ENCODE data around the gene EIF4E1B. TPM values are rescaled to one million over a fixed set of nuclear protein-coding genes. Genes with fewer than 3 reads are reported as not detected.
A peak's percentile ranks its signal among the peaks of the same experiment; 100 is the strongest.

EIF4E1B gene
- total RNA-seq, 1 experiment from 2014 or later, result not detected

- no TSS peak for BruUV-seq (replicated peaks)
- ChIA-PET CTCF (no interaction called here), POLR2A (ENCODE audit: low non-redundant PET) (no interaction called here)
- Histone ChIP-seq H3K36me3 (ENCODE audit: insufficient read depth, low read length, poor library complexity, severe bottlenecking) (no peaks in the 10 kb centered on the region), H3K4me1 (ENCODE audit: insufficient read depth, low read length, poor library complexity, severe bottlenecking) (peaks cover 9% of the 10 kb centered on the region), H3K27me3 (replicated peaks; ENCODE audit: insufficient read depth, low read depth, low read length, poor library complexity) (no peaks in the 10 kb centered on the region), H3K9me3 (ENCODE audit: low read depth, low read length, poor library complexity, severe bottlenecking) (no peaks in the 10 kb centered on the region), H3K27ac (ENCODE audit: low read depth, low read length, poor library complexity, severe bottlenecking) (no peak overlapping the region), H3K4me3 (ENCODE audit: low read depth, low read length, poor library complexity, severe bottlenecking) (no peak overlapping the region)
- DNase-seq (ENCODE audit: low spot score), result no peak
- intact Hi-C loops (cut with micrococcal nuclease; ENCODE audit: unreplicated experiment), result no loop called here
- TF ChIP-seq CTCF (conservative IDR thresholded peaks at IDR 0.05; ENCODE audit: low read depth, low read length), result no peak
- no peak for TF ChIP-seq EZH2 (IDR thresholded peaks at IDR 0.05; ENCODE audit: borderline replicate concordance, low read depth, low read length, poor library complexity, severe bottlenecking)
Measured at GRCh38 chr5:176606875-176607274, 23.6 kb upstream of the EIF4E1B start.

GRCh38 chr5:176608142-176608705 is 22.3 kb upstream of the EIF4E1B start:
- CTCF ChIA-PET, result no interaction called here

GRCh38 chr5:176608937-176609723 is 21.3 kb upstream of the EIF4E1B start:
- peak; percentile 32 for DNase-seq (ENCODE audit: low spot score)
- CTCF ChIA-PET, result no interaction called here

More at GRCh38 chr5:176608142-176608705, 22.3 kb upstream of the EIF4E1B start:
- POLR2A ChIA-PET (ENCODE audit: low non-redundant PET), result no interaction called here
- intact Hi-C loops (cut with micrococcal nuclease; ENCODE audit: unreplicated experiment), result no loop called here
- Histone ChIP-seq H3K9me3 (ENCODE audit: low read depth, low read length, poor library complexity, severe bottlenecking) (no peaks in the 10 kb centered on the region), H3K4me3 (ENCODE audit: low read depth, low read length, poor library complexity, severe bottlenecking) (no peak overlapping the region), H3K27ac (ENCODE audit: low read depth, low read length, poor library complexity, severe bottlenecking) (no peak overlapping the region), H3K27me3 (replicated peaks; ENCODE audit: insufficient read depth, low read depth, low read length, poor library complexity) (no peaks in the 10 kb centered on the region), H3K4me1 (ENCODE audit: insufficient read depth, low read length, poor library complexity, severe bottlenecking) (peaks cover 9% of the 10 kb centered on the region), H3K36me3 (ENCODE audit: insufficient read depth, low read length, poor library complexity, severe bottlenecking) (no peaks in the 10 kb centered on the region)
- no peak for TF ChIP-seq EZH2 (IDR thresholded peaks at IDR 0.05; ENCODE audit: borderline replicate concordance, low read depth, low read length, poor library complexity, severe bottlenecking)
- TF ChIP-seq CTCF (conservative IDR thresholded peaks at IDR 0.05; ENCODE audit: low read depth, low read length), result no peak
- no TSS peak for BruUV-seq (replicated peaks)
- DNase-seq (ENCODE audit: low spot score), result no peak

More at GRCh38 chr5:176608937-176609723, 21.3 kb upstream of the EIF4E1B start:
- POLR2A ChIA-PET (ENCODE audit: low non-redundant PET), result no interaction called here
- Histone ChIP-seq H3K4me1 (ENCODE audit: insufficient read depth, low read length, poor library complexity, severe bottlenecking) (peaks cover 9% of the 10 kb centered on the region), H3K9me3 (ENCODE audit: low read depth, low read length, poor library complexity, severe bottlenecking) (no peaks in the 10 kb centered on the region), H3K36me3 (ENCODE audit: insufficient read depth, low read length, poor library complexity, severe bottlenecking) (no peaks in the 10 kb centered on the region), H3K27me3 (replicated peaks; ENCODE audit: insufficient read depth, low read depth, low read length, poor library complexity) (no peaks in the 10 kb centered on the region), H3K4me3 (ENCODE audit: low read depth, low read length, poor library complexity, severe bottlenecking) (peak overlapping the region; percentile 53), H3K27ac (ENCODE audit: low read depth, low read length, poor library complexity, severe bottlenecking) (no peak overlapping the region)
- intact Hi-C loops (cut with micrococcal nuclease; ENCODE audit: unreplicated experiment), result no loop called here
- no peak for TF ChIP-seq EZH2 (IDR thresholded peaks at IDR 0.05; ENCODE audit: borderline replicate concordance, low read depth, low read length, poor library complexity, severe bottlenecking)
- no peak for TF ChIP-seq CTCF (conservative IDR thresholded peaks at IDR 0.05; ENCODE audit: low read depth, low read length)
- BruUV-seq (replicated peaks), result no TSS peak
